Coronary artery (tissue), 2 donors: ENCODE data around the gene SLC22A7.
A peak's percentile ranks its signal among the peaks of the same experiment; 100 is the strongest.

ENCODE experiments used
- DNase-seq: peaks from one replicate; pipeline ENCODE4 v3.0.0-alpha.2; 2017; ENCODE audit warnings: low spot score
- H3K27ac ChIP-seq, 2 donors: fragments of 200-600 bp; sonication (generic); one replicate each; pipeline ENCODE4 v1.5.1; 2016 to 2019
- H3K4me3 ChIP-seq: fragments of 200-600 bp; sonication (generic); 2 replicates; pipeline ENCODE4 v1.5.1; 2016; ENCODE audit warnings: mild to moderate bottlenecking, moderate library complexity
- CTCF ChIP-seq: fragments of 200-600 bp; sonication (generic); IDR thresholded peaks from one replicate; pipeline ENCODE4 v1.5.1; 2019; ENCODE audit warnings: antibody characterized with exemption

SLC22A7 gene

GRCh38 chr6:43328528-43328927 is 30.5 kb downstream of the SLC22A7 start:
- Histone ChIP-seq H3K4me3 (no peak overlapping the region), H3K27ac (no peak overlapping the region)
- DNase-seq: no peak
- no peak for TF ChIP-seq CTCF

GRCh38 chr6:43331470-43331869 is 33.4 kb downstream of the SLC22A7 start:
- no peak for TF ChIP-seq CTCF
- Histone ChIP-seq H3K27ac (no peak overlapping the region), H3K4me3 (no peak overlapping the region)
- no peak for DNase-seq

- DNase-seq: no peak
- no peak for TF ChIP-seq CTCF
- Histone ChIP-seq H3K27ac (no peak overlapping the region), H3K4me3 (no peak overlapping the region)
Observed at GRCh38 chr6:43331891-43332290, 33.8 kb downstream of the SLC22A7 start.

GRCh38 chr6:43334466-43335095 is 36.5 kb downstream of the SLC22A7 start:
- DNase-seq: no peak
- H3K27ac ChIP-seq: no peak overlapping the region
- peak; percentile 32 for TF ChIP-seq CTCF

GRCh38 chr6:43335469-43335868 is 37.4 kb downstream of the SLC22A7 start:
- DNase-seq: no peak
- H3K27ac ChIP-seq: no peak overlapping the region
- no peak overlapping the region for H3K4me3 ChIP-seq
- TF ChIP-seq CTCF: no peak

More at GRCh38 chr6:43334466-43335095, 36.5 kb downstream of the SLC22A7 start:
- no peak overlapping the region for H3K4me3 ChIP-seq

- TF ChIP-seq CTCF: no peak
- H3K4me3 ChIP-seq: no peak overlapping the region
- no peak overlapping the region for H3K27ac ChIP-seq
- DNase-seq: no peak
Observed at GRCh38 chr6:43336382-43336781, 38.3 kb downstream of the SLC22A7 start.

- DNase-seq: no peak
- Histone ChIP-seq H3K27ac (no peak overlapping the region), H3K4me3 (no peak overlapping the region)
- no peak for TF ChIP-seq CTCF
Observed at GRCh38 chr6:43338243-43338642, 40.2 kb downstream of the SLC22A7 start.
